Chondrocyte (in vitro differentiated cells): Measurements from ENCODE around the gene CNNM3. TPM values are rescaled to one million over a fixed set of nuclear protein-coding genes. Genes with fewer than 3 reads are reported as not detected.

Source experiments
- DNase-seq: peaks from one replicate; pipeline ENCODE4 v3.0.0; 2021; ENCODE audit warnings: mixed read lengths, low spot score
- H3K27ac Mint-ChIP-seq: one replicate; pipeline ENCODE4 v1.8.0; 2021; ENCODE audit warnings: mild to moderate bottlenecking, moderate library complexity, mixed read lengths; ENCODE audit not compliant: unreplicated experiment
- H3K27me3 Mint-ChIP-seq: 2 replicates; pipeline ENCODE4 v1.8.0; 2021; ENCODE audit warnings: low read depth, mixed read lengths
- H3K36me3 Mint-ChIP-seq: 2 replicates; pipeline ENCODE4 v1.8.0; 2021; ENCODE audit warnings: low read depth, mixed read lengths
- H3K4me1 Mint-ChIP-seq: 2 replicates; pipeline ENCODE4 v1.8.0; 2021; ENCODE audit warnings: low read depth, mild to moderate bottlenecking, mixed read lengths
- H3K4me3 Mint-ChIP-seq: one replicate; pipeline ENCODE4 v1.8.0; 2021; ENCODE audit warnings: mild to moderate bottlenecking, moderate library complexity, mixed read lengths; ENCODE audit not compliant: unreplicated experiment
- H3K9me3 Mint-ChIP-seq: 2 replicates; pipeline ENCODE4 v1.8.0; 2021; ENCODE audit warnings: low read depth, mixed read lengths
- CTCF ChIP-seq: fragments of 200-600 bp; sonication (generic); IDR thresholded peaks from 2 replicates; pipeline ENCODE4 v1.5.0; 2021; ENCODE audit warnings: antibody characterized with exemption, mild to moderate bottlenecking, moderate library complexity
- total RNA-seq: library from RNA; stranded (reverse); gene quantifications from 3 replicates; pipeline ENCODE4 v1.2.1, GENCODE V29; 2021

Gene CNNM3
- total RNA-seq, 1 donor from 2014 or later, result 10.4 TPM

- no peak overlapping the region for H3K4me3 Mint-ChIP-seq
These were observed 19.8 kb downstream of the CNNM3 start for GRCh38 chr2:96835830-96836229.

GRCh38 chr2:96837575-96837974 is 21.5 kb downstream of the CNNM3 start:
- peak; percentile 79 for DNase-seq
- no peaks in the 10 kb centered on the region for H3K27me3 Mint-ChIP-seq
- H3K27ac Mint-ChIP-seq, result no peak overlapping the region
- peaks cover 1% of the 10 kb centered on the region for H3K36me3 Mint-ChIP-seq
- H3K4me3 Mint-ChIP-seq, result no peak overlapping the region
- no peaks in the 10 kb centered on the region for H3K9me3 Mint-ChIP-seq
- H3K4me1 Mint-ChIP-seq, result peaks cover 11% of the 10 kb centered on the region
- TF ChIP-seq CTCF, result no peak

More at GRCh38 chr2:96835830-96836229, 19.8 kb downstream of the CNNM3 start:
- TF ChIP-seq CTCF, result no peak
- no peak overlapping the region for H3K27ac Mint-ChIP-seq
- peaks cover 14% of the 10 kb centered on the region for H3K4me1 Mint-ChIP-seq
- H3K27me3 Mint-ChIP-seq, result no peaks in the 10 kb centered on the region
- H3K36me3 Mint-ChIP-seq, result no peaks in the 10 kb centered on the region
- no peak for DNase-seq
- H3K9me3 Mint-ChIP-seq, result no peaks in the 10 kb centered on the region

GRCh38 chr2:96838345-96839292 is 22.6 kb downstream of the CNNM3 start:
- Mint-ChIP-seq H3K4me3 (no peak overlapping the region), H3K36me3 (peaks cover 1% of the 10 kb centered on the region), H3K4me1 (peaks cover under 1% of the 10 kb centered on the region), H3K27ac (no peak overlapping the region), H3K27me3 (no peaks in the 10 kb centered on the region), H3K9me3 (no peaks in the 10 kb centered on the region)
- peak; percentile 85 for DNase-seq
- no peak for TF ChIP-seq CTCF

- TF ChIP-seq CTCF, result no peak
- Mint-ChIP-seq H3K9me3 (no peaks in the 10 kb centered on the region), H3K27ac (no peak overlapping the region), H3K36me3 (peaks cover 1% of the 10 kb centered on the region), H3K4me3 (no peak overlapping the region), H3K27me3 (no peaks in the 10 kb centered on the region), H3K4me1 (no peaks in the 10 kb centered on the region)
- peak; percentile 93 for DNase-seq
These were observed 23.3 kb downstream of the CNNM3 start for GRCh38 chr2:96839293-96839874.
